Measurements from ENCODE around the gene PRSS38.

Gene PRSS38

DNA sequence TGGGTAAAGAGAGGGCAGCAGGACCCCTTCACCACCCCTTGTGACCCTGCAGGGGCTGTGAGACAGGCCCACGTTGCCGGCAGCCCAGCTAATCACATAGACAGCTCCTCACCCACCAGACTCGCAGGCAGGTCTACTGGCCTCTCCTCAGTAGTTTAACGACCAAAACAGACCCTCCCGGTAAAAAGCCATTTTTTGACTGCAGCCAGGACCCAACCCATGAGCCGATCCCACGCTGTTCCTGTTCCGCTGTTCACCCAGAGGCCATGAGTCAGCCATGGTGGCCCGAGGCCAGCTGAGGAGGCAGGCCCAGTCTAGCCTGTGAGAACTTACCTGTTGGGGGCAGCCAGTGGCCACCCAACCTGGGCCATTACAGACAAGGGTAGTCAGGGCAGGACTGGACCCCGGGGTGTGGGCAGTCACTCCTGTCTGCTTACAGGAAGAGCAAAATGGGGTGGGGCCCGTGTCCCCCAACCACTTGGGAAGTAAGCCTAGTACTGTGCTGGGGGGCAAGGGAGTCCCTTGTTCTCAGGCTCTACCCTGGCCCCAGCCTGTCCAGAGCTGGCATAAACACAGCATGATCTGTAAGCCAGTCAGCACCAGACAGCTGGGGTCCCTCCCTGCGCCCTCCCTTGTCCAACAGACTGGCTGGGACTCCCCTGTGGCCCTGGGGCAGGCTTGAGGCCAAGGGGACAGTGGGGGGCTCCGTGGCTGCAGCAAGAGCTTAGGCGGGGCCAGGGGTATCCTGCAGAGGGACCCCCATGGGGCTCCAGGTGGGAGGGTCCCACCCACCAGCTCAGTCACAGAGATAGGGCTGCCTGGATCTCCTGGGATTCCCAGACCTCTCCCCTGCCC is 70.4 kb downstream of the PRSS38 start:
- Histone ChIP-seq H4K8ac (ENCODE audit: low read depth, low read length) (peak overlapping the region; percentile 89), H2BK15ac (ENCODE audit: low read length) (peak overlapping the region; percentile 90), H3K4ac (ENCODE audit: low read length) (peak overlapping the region; percentile 89), H3K27me3 (ENCODE audit: control insufficient read depth in 3 of 3, insufficient read depth in 3 of 3, low read depth in 1 of 3, low read length in 3 of 3) (no peaks in the 10 kb centered on the region), H3K14ac (ENCODE audit: low read length) (peak overlapping the region; percentile 60), H3K23ac (ENCODE audit: low read depth, low read length, poor library complexity) (peak overlapping the region; percentile 44), H2BK12ac (ENCODE audit: low read length) (peak overlapping the region; percentile 87), H3K9ac (ENCODE audit: low read depth, low read length, poor library complexity) (no peak overlapping the region), H3K79me1 (ENCODE audit: low read depth, low read length) (no peaks in the 10 kb centered on the region), H3K9me3 (replicated peaks in 1 of 2; ENCODE audit: control insufficient read depth in 2 of 2, insufficient read depth in 1 of 2, low read depth in 1 of 2, low read length in 2 of 2) (peaks cover 0 to 2% of the 10 kb centered on the region in 2 donors), H3K27ac (replicated peaks; ENCODE audit: low read length) (no peak overlapping the region), H3K18ac (ENCODE audit: low read length) (peak overlapping the region; percentile 49), H3K36me3 (replicated peaks in 1 of 2; ENCODE audit: control insufficient read depth in 2 of 2, insufficient read depth in 2 of 2, low read length in 2 of 2) (no peaks in the 10 kb centered on the region), H3K4me1 (ENCODE audit: control insufficient read depth in 2 of 2, insufficient read depth in 1 of 2, low read depth in 1 of 2, low read length in 2 of 2) (peaks cover 13 to 27% of the 10 kb centered on the region in 2 donors), H2AFZ (ENCODE audit: low read length) (peak overlapping the region; percentile 89), H3K4me2 (ENCODE audit: insufficient read depth, low read length, poor library complexity, severe bottlenecking) (no peak overlapping the region), H2BK5ac (ENCODE audit: low read length) (peak overlapping the region; percentile 62), H4K91ac (ENCODE audit: low read depth, low read length, poor library complexity) (no peak overlapping the region), H3K4me3 (ENCODE audit: low read length in 2 of 2) (no peak overlapping the region), H2BK120ac (ENCODE audit: low read depth, low read length) (peak overlapping the region; percentile 49), H2AK5ac (ENCODE audit: low read depth, low read length) (peak overlapping the region; percentile 98)
- no CpG with 5 or more reads among the region's 14 CpGs for WGBS, 2 donors (ENCODE audit: extremely low coverage in 2 of 2, insufficient read length in 2 of 2, insufficient replicate concordance in 1 of 2)
- no peak for DNase-seq (ENCODE audit: low spot score)

DNA sequence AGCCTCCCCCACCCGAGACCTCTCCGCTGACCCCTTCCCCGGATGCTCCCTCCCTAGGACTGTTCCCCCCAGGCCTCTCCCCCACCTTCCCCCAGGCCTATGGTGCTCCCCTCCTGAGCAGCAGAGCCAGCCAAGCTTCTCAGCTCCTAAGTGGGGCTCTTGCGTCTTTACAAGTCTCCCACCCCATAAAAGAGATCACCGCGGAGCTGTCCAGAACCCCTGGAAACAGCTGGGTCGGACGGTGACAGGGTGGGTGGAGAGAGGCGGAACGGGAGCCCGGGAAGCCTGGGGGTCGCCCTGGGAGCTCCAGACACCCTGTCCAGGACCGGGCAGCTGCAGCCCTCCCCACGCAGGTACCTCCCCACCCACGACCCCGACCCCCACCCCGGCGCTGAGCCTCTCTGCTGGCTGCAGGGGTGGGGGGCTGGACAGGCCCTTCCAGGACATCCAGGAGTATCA is 71.1 kb downstream of the PRSS38 start:
- Histone ChIP-seq H3K4me3 (ENCODE audit: low read length in 2 of 2) (no peak overlapping the region), H2AFZ (ENCODE audit: low read length) (peak overlapping the region; percentile 89), H3K9ac (ENCODE audit: low read depth, low read length, poor library complexity) (no peak overlapping the region), H2BK15ac (ENCODE audit: low read length) (peak overlapping the region; percentile 90), H3K4ac (ENCODE audit: low read length) (no peak overlapping the region), H4K91ac (ENCODE audit: low read depth, low read length, poor library complexity) (no peak overlapping the region), H3K4me2 (ENCODE audit: insufficient read depth, low read length, poor library complexity, severe bottlenecking) (peak overlapping the region; percentile 80), H2BK5ac (ENCODE audit: low read length) (peak overlapping the region; percentile 62), H3K27me3 (ENCODE audit: control insufficient read depth in 3 of 3, insufficient read depth in 3 of 3, low read depth in 1 of 3, low read length in 3 of 3) (no peaks in the 10 kb centered on the region), H2AK5ac (ENCODE audit: low read depth, low read length) (peak overlapping the region; percentile 96), H3K27ac (replicated peaks; ENCODE audit: low read length) (no peak overlapping the region), H3K4me1 (ENCODE audit: control insufficient read depth in 2 of 2, insufficient read depth in 1 of 2, low read depth in 1 of 2, low read length in 2 of 2) (peaks cover 13 to 27% of the 10 kb centered on the region in 2 donors), H3K14ac (ENCODE audit: low read length) (no peak overlapping the region), H2BK12ac (ENCODE audit: low read length) (no peak overlapping the region), H3K9me3 (replicated peaks in 1 of 2; ENCODE audit: control insufficient read depth in 2 of 2, insufficient read depth in 1 of 2, low read depth in 1 of 2, low read length in 2 of 2) (peaks cover 0 to 2% of the 10 kb centered on the region in 2 donors), H3K18ac (ENCODE audit: low read length) (peak overlapping the region; percentile 49), H3K79me1 (ENCODE audit: low read depth, low read length) (no peaks in the 10 kb centered on the region), H2BK120ac (ENCODE audit: low read depth, low read length) (peak overlapping the region; percentile 30), H3K36me3 (replicated peaks in 1 of 2; ENCODE audit: control insufficient read depth in 2 of 2, insufficient read depth in 2 of 2, low read length in 2 of 2) (no peaks in the 10 kb centered on the region), H3K23ac (ENCODE audit: low read depth, low read length, poor library complexity) (no peak overlapping the region), H4K8ac (ENCODE audit: low read depth, low read length) (no peak overlapping the region)
- no CpG with 5 or more reads among the region's 18 CpGs for WGBS, 2 donors (ENCODE audit: extremely low coverage in 2 of 2, insufficient read length in 2 of 2, insufficient replicate concordance in 1 of 2)
- DNase-seq (ENCODE audit: low spot score): no peak

DNA sequence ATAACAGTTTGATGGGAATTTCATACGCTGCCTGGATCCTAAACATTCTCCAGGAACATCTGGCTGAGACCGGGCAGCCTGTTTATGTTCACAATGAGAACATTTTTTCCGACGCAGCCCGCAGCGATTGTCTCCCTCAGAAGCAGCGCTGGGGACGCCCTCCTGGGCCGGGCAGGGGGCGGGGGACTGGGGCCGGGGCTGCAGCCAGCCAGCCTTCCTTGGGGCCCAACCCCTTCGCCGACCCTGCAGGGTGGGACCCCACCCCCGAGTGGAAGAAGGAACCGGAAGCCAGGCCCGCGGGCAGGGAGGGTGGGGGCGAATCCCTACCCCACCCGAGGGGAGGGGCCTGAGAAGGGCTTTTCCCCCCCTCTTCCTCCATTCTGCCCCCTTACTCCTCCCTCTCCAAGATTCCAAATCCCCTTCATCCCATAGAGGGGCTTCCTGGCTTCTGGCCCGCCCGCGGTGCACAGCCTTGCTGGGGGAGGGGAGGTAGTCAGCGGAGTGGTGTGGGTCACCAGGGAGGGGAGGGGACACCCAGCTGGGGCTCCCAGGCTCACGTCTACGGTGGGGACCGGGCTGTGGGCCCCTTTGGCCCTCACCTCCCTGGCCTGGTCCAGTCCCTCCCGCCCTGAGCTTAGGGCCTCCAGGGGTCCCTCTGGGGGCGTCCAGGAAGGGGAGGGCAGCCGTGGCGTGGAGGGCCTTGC is 71.7 kb downstream of the PRSS38 start:
- no CpG with 5 or more reads among the region's 30 CpGs for WGBS, 2 donors (ENCODE audit: extremely low coverage in 2 of 2, insufficient read length in 2 of 2, insufficient replicate concordance in 1 of 2)
- H2BK12ac ChIP-seq (ENCODE audit: low read length): peak overlapping the region; percentile 16
- no peaks in the 10 kb centered on the region for H3K27me3 ChIP-seq (ENCODE audit: control insufficient read depth in 3 of 3, insufficient read depth in 3 of 3, low read depth in 1 of 3, low read length in 3 of 3)
- H2BK15ac ChIP-seq (ENCODE audit: low read length): peak overlapping the region; percentile 93
- H3K18ac ChIP-seq (ENCODE audit: low read length): peak overlapping the region; percentile 98
- H3K4me2 ChIP-seq (ENCODE audit: insufficient read depth, low read length, poor library complexity, severe bottlenecking): peak overlapping the region; percentile 80
- peaks cover 0 to 2% of the 10 kb centered on the region in 2 donors for H3K9me3 ChIP-seq (replicated peaks in 1 of 2; ENCODE audit: control insufficient read depth in 2 of 2, insufficient read depth in 1 of 2, low read depth in 1 of 2, low read length in 2 of 2)
- H3K79me1 ChIP-seq (ENCODE audit: low read depth, low read length): no peaks in the 10 kb centered on the region
- DNase-seq (ENCODE audit: low spot score): peak; percentile 48
- H3K23ac ChIP-seq (ENCODE audit: low read depth, low read length, poor library complexity): peak overlapping the region; percentile 85
- H2AFZ ChIP-seq (ENCODE audit: low read length): peak overlapping the region; percentile 89
- H2BK5ac ChIP-seq (ENCODE audit: low read length): peak overlapping the region; percentile 30
- H3K14ac ChIP-seq (ENCODE audit: low read length): peak overlapping the region; percentile 51
- H4K91ac ChIP-seq (ENCODE audit: low read depth, low read length, poor library complexity): no peak overlapping the region
- H4K8ac ChIP-seq (ENCODE audit: low read depth, low read length): peak overlapping the region; percentile 86
- peak overlapping the region; percentile 66 for H3K4ac ChIP-seq (ENCODE audit: low read length)
- H3K4me3 ChIP-seq (ENCODE audit: low read length in 2 of 2): peak overlapping the region in 1 of 2 donors; percentile 56
- peaks cover 13 to 27% of the 10 kb centered on the region in 2 donors for H3K4me1 ChIP-seq (ENCODE audit: control insufficient read depth in 2 of 2, insufficient read depth in 1 of 2, low read depth in 1 of 2, low read length in 2 of 2)
- peak overlapping the region; percentile 91 for H2BK120ac ChIP-seq (ENCODE audit: low read depth, low read length)
- peak overlapping the region; percentile 96 for H2AK5ac ChIP-seq (ENCODE audit: low read depth, low read length)
- H3K9ac ChIP-seq (ENCODE audit: low read depth, low read length, poor library complexity): no peak overlapping the region
- H3K36me3 ChIP-seq (replicated peaks in 1 of 2; ENCODE audit: control insufficient read depth in 2 of 2, insufficient read depth in 2 of 2, low read length in 2 of 2): no peaks in the 10 kb centered on the region
- peak overlapping the region; percentile 36 for H3K27ac ChIP-seq (replicated peaks; ENCODE audit: low read length)

Measured in neuronal stem cell (in vitro differentiated cells).